ENCODE data around the gene GORAB. TPM values are rescaled to one million over a fixed set of nuclear protein-coding genes. Genes with fewer than 3 reads are reported as not detected.

GORAB gene
- total and polyA plus RNA-seq, 9 of the 15 experiments (the other 6 are each of a cell fraction or from before 2014, with no cell fraction given): 4.4 to 12.9 (median 8.9) TPM

DNA sequence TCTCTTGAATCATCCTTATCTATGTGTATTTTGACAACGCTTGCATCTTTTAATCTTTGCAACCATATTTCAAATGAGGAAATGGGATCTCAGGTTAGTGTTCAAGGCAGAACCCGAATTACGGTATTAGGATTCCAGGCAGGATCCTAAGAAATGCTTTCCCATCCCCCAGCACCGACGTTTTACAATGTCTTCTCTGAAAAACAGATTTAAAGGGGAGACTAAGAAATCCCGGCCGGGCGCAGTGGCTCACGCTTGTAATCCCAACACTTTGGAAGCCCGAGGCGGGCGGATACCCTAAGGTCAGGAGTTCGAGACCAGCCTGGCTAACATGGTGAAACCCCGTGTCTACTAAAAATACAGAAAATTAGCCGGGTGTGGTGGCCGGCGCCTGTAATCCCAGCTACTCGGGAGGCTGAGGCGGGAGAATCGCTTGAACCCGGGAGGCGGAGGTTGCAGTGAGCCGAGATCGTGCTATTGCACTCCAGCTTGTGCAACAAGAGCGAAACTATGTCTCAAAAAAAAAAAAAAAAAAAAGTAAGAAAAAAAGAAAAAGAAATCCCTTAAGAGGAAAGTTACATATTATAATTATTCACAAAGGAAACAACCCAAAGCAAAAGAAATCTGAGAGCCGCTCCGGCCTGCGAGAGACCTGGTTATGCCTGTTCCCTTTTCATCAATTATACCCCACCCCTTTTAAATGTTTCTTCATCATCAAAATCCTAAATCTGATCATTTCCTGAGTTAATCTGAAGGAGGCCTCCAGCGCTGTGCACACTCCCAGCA is 801 bp upstream of the GORAB start (continued):
- TF ChIP-seq HEY1 (CRISPR knock-in tag; IDR thresholded peaks at IDR 0.05; ENCODE audit: borderline replicate concordance) (no peak), ZNF644 (tag; IDR thresholded peaks at IDR 0.05; ENCODE audit: low read depth) (no peak), ZNF707 (CRISPR knock-in tag; conservative IDR thresholded peaks at IDR 0.05) (no peak), NFIC (IDR thresholded peaks at IDR 0.05) (no peak)

DNA sequence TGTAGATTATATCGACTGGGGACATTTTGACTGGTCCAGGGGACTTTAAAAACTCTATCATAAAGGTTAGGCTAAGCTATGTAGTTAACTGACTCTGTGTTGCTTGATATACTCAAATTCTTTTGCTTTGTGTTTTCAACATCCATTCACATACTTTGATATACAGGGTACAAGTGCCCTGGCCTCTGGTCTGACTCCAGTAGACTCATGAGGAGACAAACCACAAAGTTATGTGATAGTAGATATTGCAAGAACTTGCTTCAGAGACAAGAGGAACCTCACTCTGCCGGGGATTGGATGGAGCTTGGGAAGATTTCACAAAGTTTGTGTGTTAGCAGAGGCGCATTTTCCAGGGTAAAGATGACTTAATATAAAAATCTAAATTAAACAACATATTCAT is 1.3 kb downstream of the GORAB start:
- WGBS (ENCODE audit: insufficient coverage, low coverage, missing lambda C conversion rate): 45% methylated on average over 3 of the region's 3 CpGs
- Histone ChIP-seq H3K27me3 (ENCODE audit: control insufficient read depth in 2 of 2, insufficient read depth in 2 of 2, low read length in 2 of 2) (no peaks in the 10 kb centered on the region), H4K20me1 (replicated peaks; ENCODE audit: control insufficient read depth, insufficient read depth, low read length) (no peaks in the 10 kb centered on the region), H3K79me2 (ENCODE audit: control insufficient read depth, insufficient read depth, low read length) (peaks cover 26% of the 10 kb centered on the region), H3K9ac (ENCODE audit: insufficient read depth in 1 of 2, low read depth in 2 of 2, low read length in 2 of 2) (peak overlapping the region in 1 of 2 experiments; percentile 95; a peak in 2 of 4 replicates), H3K27ac (ENCODE audit: extremely low read depth, low read depth, low read length) (no peak overlapping the region), H3K4me1 (replicated peaks in 1 of 2; ENCODE audit: control insufficient read depth in 2 of 2, insufficient read depth in 2 of 2, low read length in 2 of 2) (peaks cover 0 to 9% of the 10 kb centered on the region in 2 experiments; a peak in 2 of 5 replicates), H3K4me2 (ENCODE audit: insufficient read depth, low read length) (peak overlapping the region; percentile 98), H3K9me3 (replicated peaks; ENCODE audit: control insufficient read depth, insufficient read depth, low read depth, low read length) (no peaks in the 10 kb centered on the region), H3K4me3 (peak overlapping the region; percentile 64), H2AFZ (ENCODE audit: low read depth, low read length) (peak overlapping the region; percentile 100; the same call in 1 of the 2 replicates), H3K36me3 (ENCODE audit: control insufficient read depth, insufficient read depth, low read length) (peaks cover 11% of the 10 kb centered on the region; the same call in 1 of the 3 replicates), H3K9me1 (ENCODE audit: control insufficient read depth, insufficient read depth, low read length) (no peaks in the 10 kb centered on the region)
- FAIRE-seq (peak; percentile 51), ATAC-seq (peak; percentile 6; the same call in 1 of the 3 replicates), DNase-seq (ENCODE audit: extremely low read depth in 1 of 4, low spot score in 3 of 4) (peak in 2 of 4 experiments; percentile 17 to 31)
- CTCF ChIA-PET (ENCODE audit: low intra/inter-chr PET ratio): no interaction called here
- no TSS peak for BruUV-seq (replicated peaks)
- intact Hi-C loops (cut with micrococcal nuclease): loop anchor here (5.0 to 10.0 kb wide), 3 partner anchors 461 to 862 kb away; partner anchors contain the start of genes KIFAP3 and SCYL3
- in situ Hi-C loops (cut with MboI): loop anchor here (25.0 kb wide), 1 partner anchor 1079 kb away; the partner anchor contains the start of gene MYOCOS
- POLR2A ChIA-PET: interaction anchor here (0.8 to 1.2 kb wide), 4 partner anchors 9 to 127 kb away, joined by 3 to 4 read pairs (median 3); no protein-coding TSS in a partner anchor
- no peak for TF ChIP-seq CGGBP1 (CRISPR knock-in tag; IDR thresholded peaks at IDR 0.05)
- no peak for TF ChIP-seq PRDM10 (IDR thresholded peaks at IDR 0.05; ENCODE audit: partially characterized antibody)
- TF ChIP-seq CEBPB (tag; IDR thresholded peaks at IDR 0.05): 0 out of 2 replicates have a peak, but pooled peaks have one; percentile 21
- no peak for TF ChIP-seq GATA2 (CRISPR knock-in tag; IDR thresholded peaks at IDR 0.05)
- TF ChIP-seq, protein P1, sequence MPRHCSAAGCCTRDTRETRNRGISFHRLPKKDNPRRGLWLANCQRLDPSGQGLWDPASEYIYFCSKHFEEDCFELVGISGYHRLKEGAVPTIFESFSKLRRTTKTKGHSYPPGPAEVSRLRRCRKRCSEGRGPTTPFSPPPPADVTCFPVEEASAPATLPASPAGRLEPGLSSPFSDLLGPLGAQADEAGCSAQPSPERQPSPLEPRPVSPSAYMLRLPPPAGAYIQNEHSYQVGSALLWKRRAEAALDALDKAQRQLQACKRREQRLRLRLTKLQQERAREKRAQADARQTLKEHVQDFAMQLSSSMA (CRISPR knock-in tag; IDR thresholded peaks at IDR 0.05): no peak
- TF ChIP-seq CEBPG (CRISPR knock-in tag; IDR thresholded peaks at IDR 0.05): peak; percentile 55; the same call in 1 of the 2 replicates
- peak; percentile 46 to 50; a peak in 2 of 4 replicates for TF ChIP-seq CEBPG (tag; conservative IDR thresholded peaks at IDR 0.05 in 1 of 2, IDR thresholded peaks at IDR 0.05 in 1 of 2)
- TF ChIP-seq ATF4 (CRISPR knock-in tag; IDR thresholded peaks at IDR 0.05): 0 out of 2 replicates have a peak, but pooled peaks have one; percentile 27
- TF ChIP-seq POLR2G (IDR thresholded peaks at IDR 0.05; ENCODE audit: low read depth, low read length): no peak
- TF ChIP-seq RBFOX2 (IDR thresholded peaks at IDR 0.05; ENCODE audit: low read depth, low read length): peak; percentile 55

All from K562 (cell line).